Measurements from ENCODE around the gene TTC3.

The TTC3 gene

GRCh38 chr21:37073417-37074196 lies 553 bp downstream of the TTC3 start (continued):
- TF ChIP-seq ZNF146 (tag by site-specific recombination; IDR thresholded peaks at IDR 0.05) (peak; percentile 21; the same call in 1 of the 2 replicates), ZNF132 (tag by site-specific recombination; IDR thresholded peaks at IDR 0.05; ENCODE audit: borderline replicate concordance) (no peak), ZNF19 (tag by site-specific recombination; IDR thresholded peaks at IDR 0.05; ENCODE audit: low read depth) (no peak), ZNF292 (tag by site-specific recombination; IDR thresholded peaks at IDR 0.05; ENCODE audit: borderline replicate concordance, low read depth) (no peak), ZNF37A (tag by site-specific recombination; IDR thresholded peaks at IDR 0.05) (no peak), ZNF76 (tag by site-specific recombination; IDR thresholded peaks at IDR 0.05; ENCODE audit: borderline replicate concordance, low read depth) (peak; percentile 44; the same call in 1 of the 2 replicates), ZNF175 (tag by site-specific recombination; IDR thresholded peaks at IDR 0.05) (no peak), GLIS2 (tag by site-specific recombination; IDR thresholded peaks at IDR 0.05) (peak; percentile 97), ZNF16 (tag by site-specific recombination; IDR thresholded peaks at IDR 0.05; ENCODE audit: low read depth) (no peak), ZNF707 (tag by site-specific recombination; IDR thresholded peaks at IDR 0.05) (no peak), ZNF184 (tag by site-specific recombination; IDR thresholded peaks at IDR 0.05) (no peak), ZEB2 (tag by site-specific recombination; IDR thresholded peaks at IDR 0.05) (no peak; the same call in none of the 2 replicates), PRDM10 (tag by site-specific recombination; IDR thresholded peaks at IDR 0.05) (no peak; the same call in 1 of the 2 replicates), ZNF398 (tag by site-specific recombination; IDR thresholded peaks at IDR 0.05) (peak; percentile 43), ZNF354C (tag by site-specific recombination; IDR thresholded peaks at IDR 0.05; ENCODE audit: borderline replicate concordance, low read depth) (no peak), ZNF626 (tag by site-specific recombination; IDR thresholded peaks at IDR 0.05) (no peak), BCL11B (tag by site-specific recombination; IDR thresholded peaks at IDR 0.05; ENCODE audit: low read depth) (no peak), ZXDB (tag by site-specific recombination; IDR thresholded peaks at IDR 0.05) (peak; percentile 80; the same call in 1 of the 2 replicates), ZNF239 (tag by site-specific recombination; IDR thresholded peaks at IDR 0.05) (0 out of 2 replicates have a peak, but pooled peaks have one; percentile 44), ZFHX2 (tag by site-specific recombination; conservative IDR thresholded peaks at IDR 0.05) (peak; percentile 98), ZNF529 (tag by site-specific recombination; IDR thresholded peaks at IDR 0.05; ENCODE audit: insufficient replicate concordance) (no peak), ZNF366 (tag by site-specific recombination; conservative IDR thresholded peaks at IDR 0.05) (no peak), BCL11A (tag by site-specific recombination; IDR thresholded peaks at IDR 0.05; ENCODE audit: low read depth) (peak; percentile 37; the same call in 1 of the 2 replicates), SP2 (tag by site-specific recombination; IDR thresholded peaks at IDR 0.05) (no peak), ZNF768 (tag by site-specific recombination; IDR thresholded peaks at IDR 0.05) (peak; percentile 9; the same call in 1 of the 2 replicates), ZNF560 (tag by site-specific recombination; IDR thresholded peaks at IDR 0.05; ENCODE audit: borderline replicate concordance) (no peak), REPIN1 (tag by site-specific recombination; IDR thresholded peaks at IDR 0.05; ENCODE audit: low read depth) (peak; percentile 71; the same call in 1 of the 2 replicates), ZFP41 (tag by site-specific recombination; IDR thresholded peaks at IDR 0.05; ENCODE audit: borderline replicate concordance) (no peak), SALL2 (tag by site-specific recombination; IDR thresholded peaks at IDR 0.05; ENCODE audit: borderline replicate concordance) (no peak), ZNF223 (tag by site-specific recombination; IDR thresholded peaks at IDR 0.05) (no peak)
- TF ChIP-seq, protein P1, sequence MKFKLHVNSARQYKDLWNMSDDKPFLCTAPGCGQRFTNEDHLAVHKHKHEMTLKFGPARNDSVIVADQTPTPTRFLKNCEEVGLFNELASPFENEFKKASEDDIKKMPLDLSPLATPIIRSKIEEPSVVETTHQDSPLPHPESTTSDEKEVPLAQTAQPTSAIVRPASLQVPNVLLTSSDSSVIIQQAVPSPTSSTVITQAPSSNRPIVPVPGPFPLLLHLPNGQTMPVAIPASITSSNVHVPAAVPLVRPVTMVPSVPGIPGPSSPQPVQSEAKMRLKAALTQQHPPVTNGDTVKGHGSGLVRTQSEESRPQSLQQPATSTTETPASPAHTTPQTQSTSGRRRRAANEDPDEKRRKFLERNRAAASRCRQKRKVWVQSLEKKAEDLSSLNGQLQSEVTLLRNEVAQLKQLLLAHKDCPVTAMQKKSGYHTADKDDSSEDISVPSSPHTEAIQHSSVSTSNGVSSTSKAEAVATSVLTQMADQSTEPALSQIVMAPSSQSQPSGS (tag by site-specific recombination; IDR thresholded peaks at IDR 0.05; ENCODE audit: low read depth): no peak
- TF ChIP-seq, protein P2, sequence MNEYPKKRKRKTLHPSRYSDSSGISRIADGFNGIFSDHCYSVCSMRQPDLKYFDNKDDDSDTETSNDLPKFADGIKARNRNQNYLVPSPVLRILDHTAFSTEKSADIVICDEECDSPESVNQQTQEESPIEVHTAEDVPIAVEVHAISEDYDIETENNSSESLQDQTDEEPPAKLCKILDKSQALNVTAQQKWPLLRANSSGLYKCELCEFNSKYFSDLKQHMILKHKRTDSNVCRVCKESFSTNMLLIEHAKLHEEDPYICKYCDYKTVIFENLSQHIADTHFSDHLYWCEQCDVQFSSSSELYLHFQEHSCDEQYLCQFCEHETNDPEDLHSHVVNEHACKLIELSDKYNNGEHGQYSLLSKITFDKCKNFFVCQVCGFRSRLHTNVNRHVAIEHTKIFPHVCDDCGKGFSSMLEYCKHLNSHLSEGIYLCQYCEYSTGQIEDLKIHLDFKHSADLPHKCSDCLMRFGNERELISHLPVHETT (tag by site-specific recombination; IDR thresholded peaks at IDR 0.05): peak; percentile 85
